ENCODE results near the gene DOCK2. TPM values are rescaled to one million over a fixed set of nuclear protein-coding genes. Genes with fewer than 3 reads are reported as not detected.

DOCK2 gene
- total and polyA plus RNA-seq, 2 donors (not counting 3 experiments of a cell fraction or from before 2014, with no cell fraction given): 0.62 to 4.8 TPM

DNA sequence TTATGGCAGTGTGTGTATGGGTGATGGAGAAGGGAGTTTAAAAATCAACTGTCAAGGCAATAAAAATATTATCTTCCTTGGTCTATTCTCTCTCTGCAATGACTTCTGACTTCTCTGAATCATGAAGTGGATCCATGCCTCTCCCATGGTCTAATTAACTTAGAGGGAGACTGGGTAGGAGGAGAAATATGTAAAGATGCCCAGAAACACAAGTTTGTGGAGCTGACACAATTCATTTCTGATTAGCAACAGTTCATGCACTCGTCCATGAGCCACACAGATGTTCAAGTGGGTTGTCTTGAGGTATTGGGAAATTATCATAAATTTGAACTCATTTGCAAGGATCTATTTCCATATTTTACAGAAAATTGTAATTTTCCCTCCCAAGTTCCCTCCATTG is 305.1 kb downstream of the DOCK2 start:
- H4K20me1 ChIP-seq (replicated peaks; ENCODE audit: control insufficient read depth, extremely low read depth, insufficient read depth, low read length): no peaks in the 10 kb centered on the region
- dilution Hi-C loops (cut with MboI; ENCODE audit: extremely low pct_ligation_motif_present, low sequenced_read_pairs) (no loop called here), intact Hi-C loops (cut with micrococcal nuclease) (no loop called here)
- BruUV-seq (replicated peaks): no TSS peak
- H3K9me1 ChIP-seq (replicated peaks; ENCODE audit: control insufficient read depth, extremely low read depth, insufficient read depth, low read length): no peaks in the 10 kb centered on the region
- no peak for TF ChIP-seq GATA2 (IDR thresholded peaks at IDR 0.05; ENCODE audit: insufficient read depth, insufficient read length, low read depth, low read length)
- no peak for TF ChIP-seq MAX (IDR thresholded peaks at IDR 0.05; ENCODE audit: insufficient read depth, insufficient read length)
- TF ChIP-seq POLR2A (IDR thresholded peaks at IDR 0.05; ENCODE audit: low read depth, low read length): no peak
- TF ChIP-seq JUN (IDR thresholded peaks at IDR 0.05; ENCODE audit: borderline replicate concordance, insufficient read depth, insufficient read length, low read depth): no peak
- TF ChIP-seq EZH2 (IDR thresholded peaks at IDR 0.05; ENCODE audit: borderline replicate concordance, low read depth, low read length, severe bottlenecking): no peak
- TF ChIP-seq MYC (IDR thresholded peaks at IDR 0.05; ENCODE audit: low read depth, low read length): no peak
- TF ChIP-seq, protein P1, sequence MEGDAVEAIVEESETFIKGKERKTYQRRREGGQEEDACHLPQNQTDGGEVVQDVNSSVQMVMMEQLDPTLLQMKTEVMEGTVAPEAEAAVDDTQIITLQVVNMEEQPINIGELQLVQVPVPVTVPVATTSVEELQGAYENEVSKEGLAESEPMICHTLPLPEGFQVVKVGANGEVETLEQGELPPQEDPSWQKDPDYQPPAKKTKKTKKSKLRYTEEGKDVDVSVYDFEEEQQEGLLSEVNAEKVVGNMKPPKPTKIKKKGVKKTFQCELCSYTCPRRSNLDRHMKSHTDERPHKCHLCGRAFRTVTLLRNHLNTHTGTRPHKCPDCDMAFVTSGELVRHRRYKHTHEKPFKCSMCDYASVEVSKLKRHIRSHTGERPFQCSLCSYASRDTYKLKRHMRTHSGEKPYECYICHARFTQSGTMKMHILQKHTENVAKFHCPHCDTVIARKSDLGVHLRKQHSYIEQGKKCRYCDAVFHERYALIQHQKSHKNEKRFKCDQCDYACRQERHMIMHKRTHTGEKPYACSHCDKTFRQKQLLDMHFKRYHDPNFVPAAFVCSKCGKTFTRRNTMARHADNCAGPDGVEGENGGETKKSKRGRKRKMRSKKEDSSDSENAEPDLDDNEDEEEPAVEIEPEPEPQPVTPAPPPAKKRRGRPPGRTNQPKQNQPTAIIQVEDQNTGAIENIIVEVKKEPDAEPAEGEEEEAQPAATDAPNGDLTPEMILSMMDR (IDR thresholded peaks at IDR 0.05; ENCODE audit: extremely low read depth in 1 of 2, insufficient read depth in 1 of 2, low read depth in 1 of 2, low read length in 2 of 2): no peak
- TF ChIP-seq FOS (IDR thresholded peaks at IDR 0.05; ENCODE audit: borderline replicate concordance, insufficient read depth, low read length): no peak
- no peak for TF ChIP-seq POLR2AphosphoS5 (IDR thresholded peaks at IDR 0.05; ENCODE audit: insufficient read depth, low read depth, low read length)
- H3K9ac ChIP-seq (replicated peaks; ENCODE audit: extremely low read depth, insufficient read depth, low read length): no peak overlapping the region
- no peaks in the 10 kb centered on the region for H3K27me3 ChIP-seq (ENCODE audit: control insufficient read depth in 2 of 2, insufficient read depth in 2 of 2, low read length in 2 of 2)
- FAIRE-seq (no peak), DNase-seq (ENCODE audit: low read depth, low spot score) (no peak)
- POLR2A ChIA-PET: no interaction called here
- no peak overlapping the region for H2AFZ ChIP-seq (ENCODE audit: low read depth, low read length)
- no peaks in the 10 kb centered on the region for H3K36me3 ChIP-seq (ENCODE audit: control insufficient read depth in 2 of 2, extremely low read depth in 1 of 2, insufficient read depth in 2 of 2, low read length in 2 of 2)
- H3K4me1 ChIP-seq (ENCODE audit: control insufficient read depth, extremely low read depth, insufficient read depth, low read length): peaks cover 12% of the 10 kb centered on the region
- H3K4me2 ChIP-seq (ENCODE audit: insufficient read depth, low read length): no peak overlapping the region
- H3K27ac ChIP-seq (ENCODE audit: insufficient read depth, low read depth, low read length): no peak overlapping the region
- CTCF ChIA-PET: interaction anchor here (1.3 kb wide), 1 partner anchor 39 kb away, joined by 4 read pairs; no protein-coding TSS in a partner anchor
- H3K4me3 ChIP-seq (replicated peaks in 1 of 3; ENCODE audit: insufficient read depth in 1 of 3, low read depth in 1 of 3, low read length in 3 of 3): no peak overlapping the region
- H3K9me3 ChIP-seq (replicated peaks; ENCODE audit: control insufficient read depth, insufficient read depth, low read length): no peaks in the 10 kb centered on the region
- peaks cover 31% of the 10 kb centered on the region for H3K79me2 ChIP-seq (ENCODE audit: control insufficient read depth, insufficient read depth, low read length)
